HUES48 (cell line): ENCODE results near the gene JARID2.

ENCODE experiments used
- H3K27ac ChIP-seq: one replicate; pipeline ENCODE4 v1.7.0; 2013; ENCODE audit warnings: low read depth, low read length, inconsistent platforms
- H3K27me3 ChIP-seq: 2 replicates; pipeline ENCODE4 v1.6.1; 2013; ENCODE audit warnings: mild to moderate bottlenecking, low read length; ENCODE audit not compliant: control insufficient read depth, insufficient read depth
- H3K36me3 ChIP-seq: 2 replicates; pipeline ENCODE4 v1.6.1; 2013; ENCODE audit warnings: low read length; ENCODE audit not compliant: control insufficient read depth, insufficient read depth
- H3K4me1 ChIP-seq: 2 replicates; pipeline ENCODE4 v1.6.1; 2013; ENCODE audit warnings: mild to moderate bottlenecking, low read length; ENCODE audit not compliant: control insufficient read depth, insufficient read depth
- H3K4me3 ChIP-seq: 2 replicates; pipeline ENCODE4 v1.5.1; 2013; ENCODE audit warnings: mild to moderate bottlenecking, low read depth, low read length
- H3K9ac ChIP-seq: 2 replicates; pipeline ENCODE4 v1.6.1; 2013; ENCODE audit warnings: mild to moderate bottlenecking, low read depth, low read length, moderate library complexity
- H3K9me3 ChIP-seq: 2 replicates; pipeline ENCODE4 v1.6.1; 2013; ENCODE audit warnings: low read length; ENCODE audit not compliant: control insufficient read depth, insufficient read depth

Gene JARID2

DNA sequence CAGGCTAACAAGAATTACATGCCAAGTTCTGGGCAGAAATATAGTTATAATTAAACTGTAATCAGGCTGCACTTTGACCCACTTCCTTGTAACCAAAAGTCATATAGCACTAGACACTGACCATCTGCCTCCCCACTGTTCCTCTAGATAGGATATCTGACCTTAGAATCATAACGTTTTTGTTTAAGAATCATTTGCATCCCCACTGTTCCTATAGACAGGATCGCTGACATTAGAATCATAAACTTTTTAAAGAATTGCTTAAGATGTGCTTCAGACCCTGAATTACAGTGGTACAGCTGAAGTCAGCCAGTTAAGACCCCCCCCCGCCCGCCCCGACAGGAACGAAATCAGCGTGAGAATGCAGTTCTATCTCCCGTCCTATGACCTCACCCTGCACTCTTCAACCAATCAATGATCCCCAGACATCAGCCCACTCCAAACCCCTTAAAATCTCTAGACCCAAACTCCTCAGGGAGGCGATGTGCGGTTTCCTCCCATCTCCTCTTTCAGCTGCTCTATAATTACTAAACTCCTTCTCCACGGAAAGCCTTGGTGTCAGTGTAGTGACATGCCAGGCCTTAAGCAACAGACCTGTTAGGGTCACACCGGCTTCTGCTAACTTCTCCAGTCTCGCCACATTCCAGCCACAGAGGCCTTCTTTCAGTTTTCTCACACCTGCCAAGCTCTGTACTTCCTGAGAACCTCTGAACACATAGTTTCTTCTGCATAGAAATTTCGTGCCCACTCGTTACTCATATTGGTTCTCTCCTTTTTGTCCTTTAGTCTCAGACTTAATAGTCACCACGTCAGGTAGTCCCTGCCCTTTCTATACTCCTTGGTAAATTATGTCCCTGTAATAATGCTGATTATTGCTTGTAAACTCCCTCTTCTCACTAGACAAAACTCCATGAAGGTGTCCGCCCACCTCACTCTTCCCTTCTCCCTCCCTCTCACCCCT lies 323.4 kb downstream of the JARID2 start:
- Histone ChIP-seq H3K9me3 (no peaks in the 10 kb centered on the region), H3K27me3 (no peaks in the 10 kb centered on the region), H3K36me3 (no peaks in the 10 kb centered on the region), H3K27ac (no peak overlapping the region), H3K9ac (no peak overlapping the region), H3K4me1 (peaks cover 17% of the 10 kb centered on the region), H3K4me3 (no peak overlapping the region)

DNA sequence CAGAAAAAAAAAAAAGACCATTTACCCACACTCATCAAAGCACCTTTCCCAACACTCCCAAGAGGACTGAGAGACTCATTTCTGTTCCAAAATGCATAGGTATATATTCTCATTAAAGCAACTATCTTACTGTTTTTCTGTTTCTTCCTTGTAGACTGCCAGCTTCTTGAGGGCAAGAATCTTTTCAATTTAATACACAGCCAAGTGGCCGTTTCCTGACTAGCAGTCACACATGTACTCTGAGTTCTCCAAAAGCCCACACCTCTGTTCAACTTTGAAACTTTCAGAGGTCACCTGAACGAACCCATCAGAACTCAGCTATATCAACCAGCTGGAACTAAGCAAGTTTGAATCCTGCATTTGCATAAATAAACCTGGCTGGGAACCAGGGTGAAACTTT lies 324.3 kb downstream of the JARID2 start:
- no peaks in the 10 kb centered on the region for H3K27me3 ChIP-seq
- H3K9ac ChIP-seq = no peak overlapping the region
- H3K36me3 ChIP-seq = no peaks in the 10 kb centered on the region
- peaks cover 18% of the 10 kb centered on the region for H3K4me1 ChIP-seq
- no peak overlapping the region for H3K4me3 ChIP-seq
- H3K9me3 ChIP-seq = no peaks in the 10 kb centered on the region
- no peak overlapping the region for H3K27ac ChIP-seq
